SW480 (cell line): Measurements from ENCODE around the gene EML1.

Experiments
- DNase-seq: peaks from one replicate; pipeline ENCODE4 v3.0.0-alpha.2; 2016; ENCODE audit warnings: low spot score

Gene EML1

DNA sequence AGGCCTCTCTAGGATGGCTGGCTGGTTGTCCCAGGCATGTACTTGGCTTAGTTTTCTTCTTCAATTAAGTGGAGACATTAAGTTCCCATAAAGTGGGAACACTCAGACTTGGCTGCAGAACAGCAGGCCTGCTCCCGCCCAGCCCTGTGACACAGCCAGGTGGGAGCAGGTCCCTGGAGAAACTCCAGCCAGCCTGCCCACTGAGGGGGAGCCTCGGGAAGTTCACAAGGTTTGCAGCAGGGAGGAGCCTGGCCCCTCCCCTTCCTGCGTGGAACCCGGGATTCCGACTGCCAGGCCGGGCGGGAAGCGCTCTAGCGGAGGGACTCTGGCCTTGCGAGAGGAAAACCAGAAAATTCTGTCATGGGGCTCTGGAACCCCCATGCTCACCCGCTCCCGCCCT, 173.7 kb downstream of the EML1 start:
- DNase-seq = no peak

DNA sequence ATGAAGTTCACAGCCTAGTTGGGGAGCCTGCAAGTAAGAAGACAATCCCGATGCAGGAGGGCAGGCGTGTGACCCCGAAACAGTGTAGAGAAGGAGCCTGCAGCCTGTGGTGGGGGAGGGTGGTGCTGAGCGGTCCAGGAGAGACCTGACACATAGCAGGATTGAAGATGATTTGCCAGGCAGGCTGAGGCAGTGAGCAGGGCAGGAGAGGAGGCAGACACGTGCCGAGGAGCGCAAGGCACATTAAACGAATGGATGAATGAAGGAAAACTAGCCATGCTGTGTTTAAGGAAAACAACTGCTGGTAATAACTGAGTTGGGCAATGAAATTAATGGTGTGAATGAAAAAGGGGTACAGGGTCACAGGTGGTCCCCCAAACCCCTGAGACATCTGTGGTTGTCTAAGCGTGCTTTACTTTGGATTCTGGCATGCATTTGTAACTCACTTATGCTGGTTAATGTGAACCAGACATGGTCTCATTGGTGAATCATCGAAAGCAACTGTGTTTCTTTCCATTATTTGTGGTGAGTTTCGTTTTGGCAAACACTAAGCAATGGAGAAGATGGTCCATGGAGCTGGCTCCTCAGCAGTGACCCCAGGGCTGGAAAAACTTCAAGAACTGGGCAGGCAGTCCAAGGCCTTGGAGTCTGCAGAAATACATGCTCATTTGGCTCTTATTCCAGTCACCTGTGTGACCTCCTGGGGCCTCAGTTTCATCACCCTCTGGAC, 175.1 kb downstream of the EML1 start:
- no peak for DNase-seq

DNA sequence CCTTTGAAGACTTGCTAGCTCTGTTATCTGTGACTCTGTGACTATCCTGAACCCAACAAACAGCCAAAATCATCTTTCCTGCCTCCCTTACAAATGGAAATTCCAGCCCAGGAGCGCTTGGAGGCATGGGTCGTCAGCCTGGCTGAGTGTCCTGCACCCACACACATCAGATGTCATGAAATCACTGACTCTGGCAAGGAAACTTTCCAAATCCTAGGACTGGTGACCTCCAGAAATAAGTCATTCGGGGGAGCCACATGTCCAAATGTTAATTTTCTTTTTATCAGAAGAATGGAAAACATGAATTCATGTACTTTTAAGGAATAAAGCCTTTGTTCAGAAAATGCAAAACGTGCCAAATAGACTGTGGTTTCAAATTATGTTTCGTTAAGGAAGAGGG, 175.7 kb downstream of the EML1 start:
- DNase-seq = no peak

DNA sequence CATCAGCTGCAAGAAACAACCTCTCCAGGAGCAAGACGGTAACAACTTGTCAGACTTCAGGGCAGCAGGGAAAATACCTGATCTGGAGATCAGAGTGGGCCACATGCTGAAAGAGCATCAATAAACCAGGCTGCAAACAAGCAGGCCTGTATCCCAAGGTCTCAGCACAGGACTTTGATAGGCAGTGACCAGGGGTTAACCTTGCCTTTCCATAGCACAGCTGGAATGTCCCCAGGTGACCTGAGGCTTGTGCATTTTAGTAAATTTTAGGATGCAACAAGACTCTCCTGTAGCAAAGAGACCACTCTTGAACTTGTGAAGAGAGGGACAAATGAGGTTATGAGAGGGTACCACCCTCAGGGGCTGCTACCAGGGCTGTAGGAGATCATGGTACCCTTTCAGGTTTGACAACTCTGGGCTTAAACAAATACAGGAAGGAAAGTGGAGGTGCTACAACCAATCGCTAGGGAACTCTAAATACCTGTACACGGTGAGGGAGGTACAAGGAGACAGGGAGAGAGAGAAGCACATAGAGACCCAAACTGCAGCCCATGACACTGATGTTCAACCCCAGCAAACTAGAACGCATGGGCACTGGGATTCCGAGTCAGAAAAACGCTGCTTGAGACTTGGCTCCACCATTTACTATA, 176.6 kb downstream of the EML1 start:
- DNase-seq = no peak

DNA sequence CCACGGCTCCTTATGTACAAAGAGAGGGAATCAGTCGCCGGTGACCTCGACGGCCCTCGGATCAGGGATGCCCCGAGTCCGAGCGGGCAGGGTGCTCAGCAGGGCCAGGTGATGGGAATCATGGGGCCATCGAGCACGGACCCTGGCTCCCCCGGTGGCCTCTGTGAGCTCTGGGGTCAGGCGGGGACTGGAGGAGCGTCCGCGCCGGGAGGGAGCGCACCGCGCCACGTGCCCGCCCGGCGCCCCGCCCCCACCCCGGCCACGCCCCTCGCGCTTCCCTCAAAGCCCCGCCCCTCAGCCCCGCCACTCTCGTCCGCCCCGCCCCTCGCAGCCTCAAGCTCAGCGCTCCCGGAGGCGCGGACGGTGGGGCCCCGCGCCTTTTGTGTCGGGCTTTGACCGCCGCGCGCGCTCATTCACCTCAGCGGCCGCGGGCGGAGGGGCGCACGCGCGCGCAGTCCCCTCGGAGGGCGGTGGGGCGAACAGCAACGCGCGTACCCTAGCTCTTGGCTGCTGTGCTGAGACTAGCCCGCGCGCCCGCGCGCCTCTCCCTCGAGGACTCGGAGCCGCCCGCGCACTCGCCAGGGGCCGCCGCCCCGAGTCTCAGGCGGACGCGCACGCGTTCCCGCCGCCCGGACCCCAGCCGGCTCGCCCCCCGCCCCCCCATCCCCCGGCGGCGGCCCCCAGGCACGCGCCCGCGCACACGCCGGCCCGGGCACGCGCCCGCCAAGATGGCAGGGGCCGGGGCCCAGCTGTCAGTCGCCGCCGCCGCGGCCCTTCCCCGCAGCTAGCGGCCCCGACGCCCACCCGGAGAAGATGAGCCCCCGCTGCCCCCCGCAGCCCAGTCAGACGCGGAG, 178.1 kb downstream of the EML1 start:
- peak; percentile 57 for DNase-seq

DNA sequence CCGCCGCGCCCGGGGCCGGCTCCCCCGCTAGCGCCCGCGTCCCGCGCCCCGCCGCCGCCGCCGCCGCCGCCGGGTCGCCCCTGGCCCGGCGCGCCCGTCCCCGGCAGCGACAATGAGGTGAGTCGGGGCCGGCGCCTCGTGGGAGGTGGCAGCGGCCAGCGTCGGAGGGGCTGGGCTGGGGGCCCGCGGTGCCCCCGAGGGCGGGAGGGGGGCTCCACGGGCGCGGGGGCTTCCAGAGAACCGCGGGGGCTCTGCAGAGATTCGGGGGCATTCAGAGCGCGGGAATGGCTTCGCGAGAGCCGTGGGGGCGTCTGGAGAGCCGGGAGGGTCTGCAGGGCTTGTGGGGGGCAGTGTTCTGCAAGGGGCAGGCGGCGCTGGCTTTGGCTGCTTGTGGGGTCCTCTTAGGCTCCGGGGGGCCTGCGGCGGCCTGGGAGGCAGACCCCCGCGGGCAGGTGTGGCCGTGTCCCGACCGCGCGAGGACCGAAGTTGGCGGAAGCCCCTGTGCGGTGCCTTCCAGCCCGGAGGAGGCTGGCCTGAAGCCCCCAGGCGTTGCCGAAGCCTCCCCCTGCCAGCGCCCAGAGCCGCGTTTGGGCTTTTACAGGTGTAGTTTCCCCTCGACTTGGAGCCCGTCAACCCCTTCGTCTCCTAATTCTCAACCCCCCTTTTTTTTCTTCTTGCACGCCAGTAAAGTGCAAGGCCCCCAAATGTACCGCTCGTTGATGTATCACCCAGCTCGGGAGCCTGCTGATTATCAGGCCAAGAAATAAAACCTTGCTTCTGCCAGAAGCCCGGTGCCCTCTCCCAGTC, 178.9 kb downstream of the EML1 start:
- DNase-seq = no peak

DNA sequence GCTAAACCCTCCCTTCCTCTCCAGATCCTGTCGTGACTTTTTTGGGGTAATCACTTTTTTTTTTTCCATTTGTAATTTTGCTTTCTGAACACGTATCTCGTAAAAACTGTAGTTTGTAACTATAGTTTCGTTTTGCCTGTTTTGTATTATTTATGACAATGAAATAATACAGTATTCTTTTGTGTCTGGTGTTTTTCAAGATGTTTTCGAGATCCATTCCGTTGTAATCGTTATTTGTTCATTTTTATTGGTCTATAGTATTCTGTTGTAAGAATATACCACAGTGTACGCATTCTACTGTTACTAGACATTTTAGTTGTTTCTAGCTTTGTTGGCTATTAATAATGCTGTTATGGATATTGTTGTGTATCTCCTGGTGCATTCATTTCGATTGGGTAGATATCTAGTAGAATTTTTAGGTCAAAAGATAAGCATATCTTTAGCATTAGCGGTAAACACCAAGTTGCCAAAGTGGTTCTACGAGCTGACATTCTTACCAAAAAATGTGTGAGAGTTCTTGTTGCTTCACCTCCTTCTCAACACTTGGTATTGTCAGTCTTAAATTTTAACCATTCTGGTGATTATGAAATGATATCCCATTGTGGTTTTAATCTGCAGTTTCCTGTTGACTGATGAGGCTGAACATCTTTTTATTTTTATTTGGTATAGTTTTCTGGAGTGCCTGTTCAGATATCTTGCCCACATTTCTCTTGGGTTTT, 179.7 kb downstream of the EML1 start:
- DNase-seq = no peak

DNA sequence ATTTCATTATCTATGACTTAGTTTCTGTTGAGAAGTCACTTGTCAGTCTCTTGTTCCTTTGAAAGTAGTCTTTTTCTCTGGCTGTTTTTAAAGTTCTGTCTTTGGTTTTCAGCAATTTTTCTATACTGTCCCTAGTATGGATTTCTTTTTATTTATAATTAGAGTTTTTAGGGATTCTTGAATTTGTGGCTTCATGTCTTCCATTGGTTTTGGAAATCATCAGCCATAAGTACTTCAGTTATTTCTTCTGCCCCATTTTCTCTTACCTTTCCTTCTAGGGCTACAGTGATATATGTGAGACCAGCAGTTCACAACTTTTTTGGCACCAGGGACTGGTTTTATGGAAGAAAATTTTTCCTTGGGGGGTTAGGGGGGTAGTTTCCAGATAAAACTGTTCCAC, 182.0 kb downstream of the EML1 start:
- DNase-seq = no peak

DNA sequence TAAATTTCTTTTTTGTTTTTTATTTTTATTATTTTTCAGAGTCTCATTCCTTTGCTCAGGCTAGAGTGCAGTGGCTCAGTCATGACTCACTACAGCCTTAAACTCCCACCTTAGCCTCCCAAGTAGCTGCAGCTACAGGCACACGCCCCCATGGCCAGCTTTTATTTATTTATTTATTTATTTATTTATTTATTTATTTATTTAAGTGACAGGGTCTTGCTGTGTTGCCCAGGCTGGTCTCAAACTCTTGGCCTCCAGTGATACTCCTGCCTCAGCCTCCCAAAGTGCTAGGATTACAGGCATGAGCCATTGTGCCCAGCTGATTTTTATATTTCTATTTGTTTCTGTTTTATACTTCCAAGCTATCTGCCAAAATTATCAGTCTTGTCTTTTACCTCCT, 182.8 kb downstream of the EML1 start:
- no peak for DNase-seq

DNA sequence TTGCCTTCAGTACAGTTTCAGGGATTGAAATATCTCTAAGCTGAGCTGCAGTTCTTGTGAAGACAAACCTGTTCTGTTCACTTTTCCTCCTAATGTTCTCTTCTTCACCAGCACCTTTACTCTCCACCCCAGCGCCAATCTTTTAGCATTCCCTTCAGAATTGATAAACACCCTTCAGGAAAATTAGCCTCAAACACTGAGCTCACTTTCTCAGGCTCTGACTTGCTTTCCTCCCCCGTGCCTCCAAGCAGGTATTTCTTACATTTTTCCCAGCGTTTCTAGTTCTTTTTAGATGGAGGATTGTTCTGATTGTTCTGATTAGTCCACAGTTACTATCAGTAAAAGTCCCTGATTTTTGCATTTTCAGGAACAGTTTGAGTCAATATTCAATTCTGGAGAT, 183.5 kb downstream of the EML1 start:
- DNase-seq = no peak

DNA sequence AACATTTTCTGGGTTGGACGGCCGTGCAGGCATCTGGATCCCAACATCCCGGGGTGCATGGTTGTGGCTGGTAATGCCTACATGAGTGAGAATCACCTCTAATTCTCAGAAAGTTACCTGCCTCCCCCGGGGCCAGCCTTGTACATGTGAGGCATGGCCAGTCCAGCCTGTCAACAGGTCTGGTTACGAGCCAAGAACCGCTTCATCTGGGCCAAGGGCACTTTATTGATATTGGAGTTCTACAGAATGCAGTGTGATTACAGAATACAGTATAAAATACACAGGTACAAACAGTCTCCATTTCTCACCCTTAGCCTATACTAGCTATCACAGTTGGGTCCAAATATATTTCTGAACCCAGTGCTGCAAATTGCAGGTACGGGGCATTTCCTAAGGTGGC, 187.1 kb downstream of the EML1 start:
- no peak for DNase-seq

DNA sequence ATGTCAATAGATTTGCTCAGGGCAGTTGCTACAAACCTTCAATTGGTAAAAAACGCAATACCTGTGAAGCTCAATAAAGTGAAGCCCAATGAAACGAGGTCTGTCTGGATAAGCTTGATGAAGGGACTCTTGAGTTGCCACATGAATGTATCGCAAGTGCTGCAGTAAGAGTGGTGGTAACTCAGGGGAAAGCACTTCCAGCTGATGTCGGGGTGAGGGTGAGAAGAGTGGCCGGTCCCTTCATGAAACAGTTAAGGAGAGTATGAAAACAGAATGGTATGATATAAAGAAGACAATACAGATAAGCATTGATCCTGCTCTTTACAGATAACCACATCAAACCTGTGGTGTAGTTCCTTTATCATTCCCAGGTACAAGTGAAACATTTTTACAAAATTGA, 188.6 kb downstream of the EML1 start:
- DNase-seq = no peak

DNA sequence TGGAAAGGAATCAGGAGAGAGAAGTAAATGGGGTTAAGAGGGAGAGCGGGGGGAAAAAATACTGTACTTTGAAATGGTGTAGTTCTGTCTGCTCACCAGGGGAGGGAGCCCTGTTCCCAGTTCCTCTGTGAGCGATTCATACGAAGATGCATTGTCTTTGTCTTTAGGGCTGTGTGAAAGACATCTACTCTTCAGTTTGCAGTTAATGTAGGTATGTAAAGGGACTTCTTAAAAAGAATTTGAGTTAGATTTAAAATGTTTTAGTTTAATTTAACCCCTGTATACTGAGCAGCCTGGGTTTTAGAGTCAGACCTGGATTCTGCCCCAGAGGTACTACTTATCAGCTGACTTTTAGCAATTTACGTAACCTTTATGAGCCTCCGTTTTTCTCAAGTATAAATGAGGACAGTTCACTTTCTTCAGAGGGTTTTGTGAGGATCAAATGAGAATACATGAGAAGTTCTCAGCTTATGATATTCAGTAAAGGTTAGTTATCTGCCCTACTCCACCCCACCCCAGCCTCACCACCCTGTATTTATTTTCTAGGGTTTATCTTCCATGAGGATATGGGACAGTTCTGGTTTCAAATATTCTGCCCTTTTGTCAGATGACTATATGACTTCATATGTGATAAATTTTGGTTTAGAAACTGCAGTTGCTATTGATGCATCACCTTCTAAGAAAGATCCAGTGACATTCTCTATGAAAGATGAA, 189.5 kb downstream of the EML1 start:
- DNase-seq = peak; percentile 65

DNA sequence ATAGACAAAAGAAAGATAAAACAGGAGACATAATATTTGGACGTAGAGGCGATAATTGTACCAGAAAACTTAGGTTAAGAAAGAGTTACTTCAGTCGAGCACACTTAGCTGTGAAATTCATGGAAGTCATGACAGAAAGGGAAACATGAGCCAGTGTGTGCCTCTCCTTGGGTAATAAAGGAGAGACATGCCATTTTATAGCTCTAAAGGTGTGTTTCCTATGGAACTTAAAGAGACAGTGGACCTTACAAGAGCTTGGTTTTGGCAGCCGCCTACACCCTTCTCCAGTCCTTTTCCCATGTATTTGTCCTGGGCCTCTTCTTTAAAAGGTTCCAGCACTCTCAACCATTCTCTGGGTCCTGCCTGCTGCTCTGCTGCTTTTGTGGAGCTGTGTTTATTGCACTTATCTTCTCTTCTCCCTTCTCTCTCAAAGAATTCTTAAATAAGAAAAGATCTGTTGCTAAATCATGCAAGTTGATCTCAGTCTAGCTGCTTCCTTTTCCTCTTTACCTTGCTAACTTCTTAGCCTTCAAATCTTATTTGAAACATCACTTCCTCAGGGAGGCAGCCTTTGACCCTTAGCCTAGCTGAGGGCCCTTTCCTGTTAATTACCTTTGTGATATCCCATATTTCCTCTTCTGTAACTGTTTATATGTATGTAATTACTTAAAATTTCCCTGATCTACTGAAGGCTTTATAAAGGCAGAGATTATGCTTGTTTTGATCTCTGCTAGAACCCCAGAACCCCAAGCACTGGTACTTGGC, 190.2 kb downstream of the EML1 start:
- no peak for DNase-seq

DNA sequence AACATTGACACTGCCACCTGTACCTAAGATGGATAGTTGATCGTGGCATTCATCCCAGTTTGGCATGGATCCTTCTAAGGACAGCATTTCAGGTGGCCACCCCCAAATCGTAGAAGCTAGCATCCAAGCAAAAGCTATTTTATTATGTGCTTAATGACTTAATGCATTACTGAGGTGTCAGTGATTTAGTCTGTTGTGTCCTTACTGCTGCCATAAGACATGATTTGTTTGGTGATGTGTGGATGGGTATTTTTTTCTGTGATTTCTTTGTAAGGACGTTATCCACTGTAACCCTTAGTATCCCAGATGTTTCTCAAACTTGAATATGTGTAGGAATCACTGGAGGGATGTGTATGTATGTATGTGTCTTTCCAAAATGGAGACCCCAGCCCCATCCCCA, 190.8 kb downstream of the EML1 start:
- DNase-seq = no peak

DNA sequence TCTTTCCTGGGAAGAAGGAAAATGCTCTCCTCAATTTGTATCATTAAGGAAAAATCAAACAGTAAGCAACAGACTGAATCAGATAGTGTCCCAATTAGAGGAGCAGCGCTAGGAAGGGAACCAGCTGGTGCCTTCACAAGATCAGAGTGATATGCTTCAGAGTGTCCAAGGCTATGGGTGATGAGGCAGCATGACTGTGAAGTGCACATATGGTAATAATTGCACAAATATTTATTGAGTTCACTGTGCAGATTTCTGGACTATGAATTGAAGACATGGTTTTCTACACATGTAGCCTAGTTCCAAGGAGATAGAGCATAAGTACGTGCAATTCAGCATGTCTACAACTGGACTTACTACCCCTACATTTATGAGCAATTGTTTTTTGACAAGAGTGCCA, 193.2 kb downstream of the EML1 start:
- DNase-seq = no peak

DNA sequence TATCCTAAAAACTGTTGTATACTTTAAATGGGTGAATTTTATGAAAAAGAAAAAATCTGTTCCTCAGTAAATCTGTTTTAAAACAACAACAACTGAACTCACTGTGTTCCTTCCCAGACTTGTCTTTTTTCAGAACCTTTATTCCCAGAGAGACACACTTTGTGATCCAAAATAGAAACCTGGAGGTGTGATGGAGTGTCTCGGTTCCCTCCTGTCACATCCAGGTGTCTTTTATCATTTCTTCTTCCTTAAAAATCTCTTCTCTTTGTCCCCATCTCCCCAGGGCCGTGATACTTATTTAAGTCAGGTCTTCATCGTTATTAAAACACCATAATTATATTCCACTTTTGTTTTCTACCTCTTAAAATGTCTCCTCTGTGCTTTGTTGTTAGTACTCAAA, 195.8 kb downstream of the EML1 start:
- DNase-seq = no peak

DNA sequence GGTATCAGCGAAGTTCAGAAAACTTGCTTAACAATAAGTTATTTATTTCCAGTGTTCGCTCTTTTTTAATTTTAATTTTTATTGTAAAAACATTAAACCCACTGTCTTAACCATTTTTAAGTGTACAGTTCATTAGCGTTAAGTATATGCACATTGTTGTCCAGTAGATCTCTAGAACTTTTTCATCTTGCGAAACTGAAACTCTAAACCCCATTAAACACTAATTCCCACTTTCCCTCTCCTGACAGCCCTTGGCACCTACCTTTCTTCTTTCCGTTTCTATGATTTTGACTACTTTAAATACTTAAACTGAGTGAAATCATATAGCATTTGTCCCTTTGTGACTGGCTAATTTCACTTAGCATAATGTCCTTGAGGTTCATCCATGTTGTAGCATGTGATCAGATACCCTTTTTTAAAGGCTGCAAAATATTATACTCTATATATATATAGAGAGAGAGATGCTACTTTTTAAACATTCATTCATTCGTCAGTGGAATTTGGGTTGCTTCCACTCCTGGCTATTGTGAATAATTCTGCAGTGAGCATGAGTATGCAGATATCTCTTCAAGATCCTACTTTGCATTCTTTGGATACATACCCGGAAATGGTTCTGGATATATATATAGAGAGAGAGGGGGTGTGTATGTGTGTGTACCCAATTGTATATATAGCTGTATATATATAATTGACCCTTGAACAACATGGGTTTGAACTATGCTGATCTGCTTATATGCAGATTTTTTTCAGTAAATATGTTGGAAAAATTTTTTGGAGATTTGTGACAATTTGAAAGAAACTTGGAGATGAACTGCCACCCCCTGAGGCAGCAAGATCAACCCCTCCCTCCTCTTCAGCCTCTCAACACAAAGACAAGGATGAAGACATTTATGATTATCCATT, 197.3 kb downstream of the EML1 start:
- no peak for DNase-seq

DNA sequence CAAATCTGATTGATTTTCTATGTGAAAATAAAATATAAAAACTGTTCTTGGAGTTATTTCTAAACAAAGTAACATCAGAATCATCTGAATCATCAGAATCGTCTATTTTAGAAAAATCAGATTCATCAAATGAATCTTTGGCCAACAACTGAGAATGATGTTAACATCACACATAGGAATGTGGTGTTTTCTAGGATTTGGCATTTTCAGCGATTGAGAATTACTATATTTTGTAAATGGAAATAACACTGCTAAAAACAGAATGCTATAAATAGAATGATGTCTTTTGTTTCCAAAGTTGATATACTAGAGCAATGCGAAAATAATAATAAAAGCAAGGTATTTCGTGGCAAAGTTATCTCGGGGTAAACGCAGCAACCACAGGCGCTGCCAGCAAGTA, 198.1 kb downstream of the EML1 start:
- no peak for DNase-seq
